Tibial artery (tissue), 4 donors: ENCODE data around the gene PIAS4.

Experiments used
- DNase-seq, 2 donors: peaks; one replicate each; pipeline ENCODE4 v3.0.0-alpha.2; 2019
- H3K27ac ChIP-seq, 2 donors: fragments of 200-600 bp; sonication (generic) in 1 of 2; 1 replicate in 1 of 2; 2 replicates in 1 of 2; pipeline ENCODE4 v1.5.1; 2018 to 2019; ENCODE audit warnings: mild to moderate bottlenecking in 1 of 2
- H3K27me3 ChIP-seq, 2 donors: fragments of 200-600 bp; sonication (generic) in 1 of 2; one replicate each; pipeline versions ENCODE4 v1.5.1 to v1.6.0; 2016 to 2019
- H3K36me3 ChIP-seq, 3 donors: fragments of 200-600 bp; sonication (generic) in 2 of 3; one replicate each; pipeline ENCODE4 v1.5.1; 2016 to 2019; ENCODE audit warnings: mild to moderate bottlenecking in 2 of 3
- H3K4me1 ChIP-seq, 4 donors: fragments of 200-600 bp; sonication (generic) in 2 of 4; 1 replicate in 3 of 4; 2 replicates in 1 of 4; pipeline ENCODE4 v1.5.1; 2016 to 2019
- H3K4me3 ChIP-seq, 2 donors: fragments of 200-600 bp; sonication (generic) in 1 of 2; 1 replicate in 1 of 2; 2 replicates in 1 of 2; pipeline ENCODE4 v1.5.1; 2018 to 2019; ENCODE audit warnings: mild to moderate bottlenecking in 2 of 2
- H3K9me3 ChIP-seq, 3 donors: fragments of 200-600 bp; sonication (generic) in 1 of 3; one replicate each; pipeline ENCODE4 v1.5.1; 2016 to 2019
- CTCF ChIP-seq, 2 experiments: fragments of 200-600 bp in 1 of 2; fragments of 450-650 bp in 1 of 2; IDR thresholded peaks; one replicate each; pipeline ENCODE4 v1.5.1; 2017 to 2019; ENCODE audit warnings: antibody characterized with exemption in 2 of 2, mild to moderate bottlenecking in 1 of 2, moderate library complexity in 1 of 2
- intact Hi-C: fragments of 100-400 bp; cut with DNase I; formaldehyde crosslinking; loops from one replicate; pipeline ENCODE4 v1.15.0; 2023; ENCODE audit warnings: low total_unique reads

PIAS4 gene

GRCh38 chr19:4077800-4078684, 70.5 kb downstream of the PIAS4 start:
- peak in 1 of 2 donors; percentile 72 for DNase-seq

GRCh38 chr19:4080473-4080872, 72.9 kb downstream of the PIAS4 start:
- Histone ChIP-seq H3K36me3 (no peaks in the 10 kb centered on the region), H3K9me3 (no peaks in the 10 kb centered on the region), H3K4me1 (peaks cover 0 to 11% (median 8%) of the 10 kb centered on the region in 4 donors), H3K4me3 (no peak overlapping the region), H3K27me3 (peaks cover 0 to 25% of the 10 kb centered on the region in 2 donors), H3K27ac (no peak overlapping the region)
- intact Hi-C loops, result no loop called here
- no peak for DNase-seq
- no peak for TF ChIP-seq CTCF (IDR thresholded peaks at IDR 0.05)

More at GRCh38 chr19:4077800-4078684, 70.5 kb downstream of the PIAS4 start:
- Histone ChIP-seq H3K4me1 (peaks cover 0 to 11% (median 8%) of the 10 kb centered on the region in 4 donors), H3K36me3 (no peaks in the 10 kb centered on the region), H3K27me3 (peaks cover 0 to 10% of the 10 kb centered on the region in 2 donors), H3K9me3 (no peaks in the 10 kb centered on the region), H3K4me3 (peak overlapping the region; percentile 57 to 74), H3K27ac (peak overlapping the region; percentile 64 to 66)
- no peak for TF ChIP-seq CTCF (IDR thresholded peaks at IDR 0.05)
- intact Hi-C loops, result loop anchor here (5.0 kb wide), 1 partner anchor 566 kb away; no protein-coding TSS in a partner anchor

GRCh38 chr19:4081441-4082129, 74.0 kb downstream of the PIAS4 start:
- H3K4me3 ChIP-seq, result no peak overlapping the region
- peaks cover 0 to 25% of the 10 kb centered on the region in 2 donors for H3K27me3 ChIP-seq
- no peaks in the 10 kb centered on the region for H3K36me3 ChIP-seq
- H3K4me1 ChIP-seq, result peaks cover 0 to 11% (median 8%) of the 10 kb centered on the region in 4 donors
- TF ChIP-seq CTCF (IDR thresholded peaks at IDR 0.05), result no peak
- intact Hi-C loops, result no loop called here
- no peak for DNase-seq
- no peaks in the 10 kb centered on the region for H3K9me3 ChIP-seq
- H3K27ac ChIP-seq, result no peak overlapping the region

GRCh38 chr19:4082172-4082571, 74.6 kb downstream of the PIAS4 start:
- intact Hi-C loops, result no loop called here
- Histone ChIP-seq H3K4me1 (peaks cover 0 to 11% (median 8%) of the 10 kb centered on the region in 4 donors), H3K27me3 (peaks cover 0 to 25% of the 10 kb centered on the region in 2 donors), H3K9me3 (no peaks in the 10 kb centered on the region), H3K4me3 (no peak overlapping the region), H3K27ac (no peak overlapping the region), H3K36me3 (no peaks in the 10 kb centered on the region)
- DNase-seq, result no peak
- TF ChIP-seq CTCF (IDR thresholded peaks at IDR 0.05), result no peak

- Histone ChIP-seq H3K27me3 (peaks cover 0 to 25% of the 10 kb centered on the region in 2 donors), H3K27ac (no peak overlapping the region), H3K4me1 (no peaks in the 10 kb centered on the region), H3K36me3 (no peaks in the 10 kb centered on the region), H3K9me3 (no peaks in the 10 kb centered on the region), H3K4me3 (peak overlapping the region; percentile 6 to 7)
- intact Hi-C loops, result no loop called here
- no peak for TF ChIP-seq CTCF (IDR thresholded peaks at IDR 0.05)
- DNase-seq, result no peak
Measured at GRCh38 chr19:4083677-4084546, 76.4 kb downstream of the PIAS4 start.
